Measurements from ENCODE around the gene CSPG4. TPM values are rescaled to one million over a fixed set of nuclear protein-coding genes. Genes with fewer than 3 reads are reported as not detected.
A peak's percentile ranks its signal among the peaks of the same experiment; 100 is the strongest.

CSPG4 gene
- total and polyA plus RNA-seq, 2 of the 13 experiments (the other 11 are each of a cell fraction or from before 2014, with no cell fraction given) = 0.01 to 0.04 TPM

- TF ChIP-seq GABPA (IDR thresholded peaks at IDR 0.05; ENCODE audit: low read depth, low read length) (no peak), GABPA (CRISPR knock-in tag; IDR thresholded peaks at IDR 0.05; ENCODE audit: low read depth) (0 out of 2 replicates have a peak, but pooled peaks have one; percentile 42), SRSF1 (optimal IDR thresholded peaks at IDR 0.05; ENCODE audit: low read depth, low read length) (no peak), NFRKB (IDR thresholded peaks at IDR 0.05) (no peak), PRMT3 (CRISPR knock-in tag; IDR thresholded peaks at IDR 0.05; ENCODE audit: borderline replicate concordance, low read depth) (no peak), YY1 (IDR thresholded peaks at IDR 0.05; ENCODE audit: insufficient read depth, insufficient replicate concordance, low read depth, low read length) (peak; percentile 34), NCOR1 (IDR thresholded peaks at IDR 0.05; ENCODE audit: borderline replicate concordance, low read length) (no peak), BRCA1 (CRISPR knock-in tag; IDR thresholded peaks at IDR 0.05) (no peak), ATF7-NPFF (CRISPR knock-in tag; IDR thresholded peaks at IDR 0.05; ENCODE audit: low read depth) (0 out of 2 replicates have a peak, but pooled peaks have one; percentile 45), RERE (CRISPR knock-in tag; IDR thresholded peaks at IDR 0.05; ENCODE audit: low read depth) (no peak), MED8 (CRISPR knock-in tag; IDR thresholded peaks at IDR 0.05; ENCODE audit: insufficient replicate concordance) (no peak), ZNF850 (CRISPR knock-in tag; conservative IDR thresholded peaks at IDR 0.05) (no peak), ZMYM4 (CRISPR knock-in tag; IDR thresholded peaks at IDR 0.05) (no peak), ZFP41 (CRISPR knock-in tag; IDR thresholded peaks at IDR 0.05; ENCODE audit: borderline replicate concordance) (no peak), ZNF501 (CRISPR knock-in tag; IDR thresholded peaks at IDR 0.05) (no peak; the same call in 1 of the 2 replicates), ZNF24 (IDR thresholded peaks at IDR 0.05) (no peak), ZNF574 (CRISPR knock-in tag; IDR thresholded peaks at IDR 0.05) (peak; percentile 58; the same call in 1 of the 2 replicates), HES4 (CRISPR knock-in tag; IDR thresholded peaks at IDR 0.05; ENCODE audit: borderline replicate concordance) (no peak), SCMH1 (CRISPR knock-in tag; IDR thresholded peaks at IDR 0.05; ENCODE audit: borderline replicate concordance) (no peak), ZNF703 (CRISPR knock-in tag; IDR thresholded peaks at IDR 0.05; ENCODE audit: borderline replicate concordance) (no peak), ZNF7 (CRISPR knock-in tag; IDR thresholded peaks at IDR 0.05) (no peak)
Measured at GRCh38 chr15:75650908-75651809, 61.5 kb downstream of the CSPG4 start (continued).

All from HepG2 (cell line).